Measurements from ENCODE around the gene ELAVL1. TPM values are rescaled to one million over a fixed set of nuclear protein-coding genes. Genes with fewer than 3 reads are reported as not detected.

The ELAVL1 gene
- total and polyA plus RNA-seq, 2 experiments from 2014 or later, result 81.6 to 143 TPM

- TF ChIP-seq ZNF462 (CRISPR knock-in tag; IDR thresholded peaks at IDR 0.05), result no peak
- TF ChIP-seq EZH2phosphoT487 (IDR thresholded peaks at IDR 0.05; ENCODE audit: unreplicated experiment), result no peak
- no peak for TF ChIP-seq ZNF331 (CRISPR knock-in tag; IDR thresholded peaks at IDR 0.05; ENCODE audit: low read depth)
Observed at GRCh38 chr19:7981661-7982060, 23.8 kb downstream of the ELAVL1 start (continued).

- Mint-ChIP-seq H3K4me3 (no peak overlapping the region), H3K4me1 (no peaks in the 10 kb centered on the region), H3K27ac (no peak overlapping the region), H3K9me3 (no peaks in the 10 kb centered on the region), H3K36me3 (ENCODE audit: low read depth) (peaks cover 66% of the 10 kb centered on the region), H3K27me3 (ENCODE audit: insufficient read depth, low read depth, poor library complexity) (peaks cover 6% of the 10 kb centered on the region)
- TF ChIP-seq JUNB (IDR thresholded peaks at IDR 0.05; ENCODE audit: unreplicated experiment), result no peak
- no peak for TF ChIP-seq POLR2AphosphoS5 (IDR thresholded peaks at IDR 0.05; ENCODE audit: low read depth)
- TF ChIP-seq STAT1 (IDR thresholded peaks at IDR 0.05; ENCODE audit: unreplicated experiment), result no peak
- no peak for TF ChIP-seq EZH2phosphoT487 (IDR thresholded peaks at IDR 0.05; ENCODE audit: unreplicated experiment)
- no peak for TF ChIP-seq REST (IDR thresholded peaks at IDR 0.05; ENCODE audit: unreplicated experiment)
- TF ChIP-seq ZNF331 (CRISPR knock-in tag; IDR thresholded peaks at IDR 0.05; ENCODE audit: low read depth), result no peak
- H3K4me3 ChIP-seq, result no peak overlapping the region
- H2AFZ ChIP-seq, result no peak overlapping the region
- H3K36me3 ChIP-seq (ENCODE audit: insufficient read depth), result peaks cover 16% of the 10 kb centered on the region
- H3K4me2 ChIP-seq, result no peak overlapping the region
- no peak overlapping the region for H3K27ac ChIP-seq (ENCODE audit: low read depth)
- DNase-seq (ENCODE audit: low spot score) (no peak), ATAC-seq (no peak)
- H3K4me1 ChIP-seq (ENCODE audit: insufficient read depth), result no peaks in the 10 kb centered on the region
- H3K27me3 ChIP-seq (ENCODE audit: insufficient read depth), result no peaks in the 10 kb centered on the region
- no peaks in the 10 kb centered on the region for H3K9me2 ChIP-seq (ENCODE audit: insufficient read depth)
- H4K20me1 ChIP-seq (replicated peaks; ENCODE audit: insufficient read depth), result peaks cover 29% of the 10 kb centered on the region
- peaks cover 42% of the 10 kb centered on the region for H3K79me2 ChIP-seq (replicated peaks; ENCODE audit: insufficient read depth)
- H3F3A ChIP-seq (replicated peaks; ENCODE audit: low read depth), result peaks cover 6% of the 10 kb centered on the region; the same call in 1 of the 2 replicates
Observed at GRCh38 chr19:7981199-7981598, 24.2 kb downstream of the ELAVL1 start.
